H9 (cell line): Measurements from ENCODE around the gene NMUR2. TPM values are rescaled to one million over a fixed set of nuclear protein-coding genes. Genes with fewer than 3 reads are reported as not detected.

Experiments used
- DNase-seq: peaks from one replicate; pipeline ENCODE4 v3.0.0-alpha.2; 2017
- H2AFZ ChIP-seq: one replicate; pipeline ENCODE4 v1.6.1; 2013; ENCODE audit warnings: mild to moderate bottlenecking, low read length, control low read depth, moderate library complexity
- H2AK5ac ChIP-seq: 2 replicates; pipeline ENCODE4 v1.6.1; 2013; ENCODE audit warnings: low read length, control low read depth, mixed read lengths; ENCODE audit not compliant: insufficient read length
- H2BK120ac ChIP-seq: one replicate; pipeline ENCODE4 v1.6.1; 2013; ENCODE audit warnings: low read depth, mild to moderate bottlenecking, low read length, control low read depth, inconsistent platforms; ENCODE audit not compliant: poor library complexity, severe bottlenecking
- H2BK12ac ChIP-seq: 2 replicates; pipeline ENCODE4 v1.6.1; 2013; ENCODE audit warnings: low read length, control low read depth, mixed read lengths, low read depth; ENCODE audit not compliant: insufficient read length
- H2BK15ac ChIP-seq: 2 replicates; pipeline ENCODE4 v1.6.1; 2013; ENCODE audit warnings: low read depth, low read length, control low read depth
- H2BK20ac ChIP-seq: one replicate; pipeline ENCODE4 v1.6.1; 2013; ENCODE audit warnings: low read depth, mild to moderate bottlenecking, low read length, control low read depth, inconsistent platforms; ENCODE audit not compliant: poor library complexity, severe bottlenecking
- H2BK5ac ChIP-seq: 2 replicates; pipeline ENCODE4 v1.6.1; 2013; ENCODE audit warnings: low read length, control low read depth, mixed read lengths; ENCODE audit not compliant: insufficient read length
- H3K14ac ChIP-seq: 2 replicates; pipeline ENCODE4 v1.6.1; 2013; ENCODE audit warnings: low read length, control low read depth; ENCODE audit not compliant: insufficient read depth
- H3K18ac ChIP-seq: 2 replicates; pipeline ENCODE4 v1.6.1; 2013; ENCODE audit warnings: low read depth, mild to moderate bottlenecking, mixed read lengths, low read length, control low read depth; ENCODE audit not compliant: insufficient read length
- H3K23ac ChIP-seq: 2 replicates; pipeline ENCODE4 v1.6.1; 2013; ENCODE audit warnings: low read length, control low read depth, mixed read lengths, low read depth; ENCODE audit not compliant: insufficient read length
- H3K23me2 ChIP-seq: 2 replicates; pipeline ENCODE4 v1.6.1; 2013; ENCODE audit warnings: low read depth, mild to moderate bottlenecking, mixed read lengths, low read length, control low read depth; ENCODE audit not compliant: insufficient read length, poor library complexity, severe bottlenecking
- H3K27ac ChIP-seq: 2 replicates; pipeline ENCODE4 v1.5.1; 2013; ENCODE audit warnings: low read length, control low read depth, mixed read lengths, low read depth; ENCODE audit not compliant: insufficient read length
- H3K27me3 ChIP-seq: 2 replicates; pipeline ENCODE4 v1.6.1; 2013; ENCODE audit warnings: low read length, control low read depth, inconsistent platforms; ENCODE audit not compliant: insufficient read depth
- H3K4ac ChIP-seq: 2 replicates; pipeline ENCODE4 v1.6.1; 2013; ENCODE audit warnings: low read depth, mild to moderate bottlenecking, control low read depth, inconsistent platforms, low read length, moderate library complexity
- H3K4me1 ChIP-seq: 2 replicates; pipeline ENCODE4 v1.6.1; 2013; ENCODE audit warnings: low read length, control low read depth, inconsistent platforms; ENCODE audit not compliant: insufficient read depth
- H3K4me2 ChIP-seq: 2 replicates; pipeline ENCODE4 v1.6.1; 2013; ENCODE audit warnings: low read length, control low read depth, mixed read lengths; ENCODE audit not compliant: insufficient read length, insufficient read depth
- H3K56ac ChIP-seq: 2 replicates; pipeline ENCODE4 v1.6.1; 2013; ENCODE audit warnings: low read depth, mild to moderate bottlenecking, mixed read lengths, low read length, control low read depth; ENCODE audit not compliant: insufficient read length
- H3K79me1 ChIP-seq: 2 replicates; pipeline ENCODE4 v1.6.1; 2013; ENCODE audit warnings: low read depth, mild to moderate bottlenecking, moderate library complexity, low read length, control low read depth, inconsistent platforms; ENCODE audit not compliant: insufficient read depth, poor library complexity, severe bottlenecking
- H3K79me2 ChIP-seq: 2 replicates; pipeline ENCODE4 v1.6.1; 2013; ENCODE audit warnings: low read length, control low read depth, inconsistent platforms; ENCODE audit not compliant: insufficient read depth
- H3K9ac ChIP-seq: 2 replicates; pipeline ENCODE4 v1.6.1; 2013; ENCODE audit warnings: low read length, control low read depth, mixed read lengths; ENCODE audit not compliant: insufficient read length; ENCODE audit errors: extremely low read depth
- H3K9me3 ChIP-seq: one replicate; pipeline ENCODE4 v1.6.1; 2013; ENCODE audit warnings: low read depth, low read length, inconsistent platforms; ENCODE audit not compliant: control insufficient read depth
- H3T11ph ChIP-seq: one replicate; pipeline ENCODE4 v1.6.1; 2013; ENCODE audit warnings: mild to moderate bottlenecking, low read length, control low read depth, inconsistent platforms
- H4K20me1 ChIP-seq: one replicate; pipeline ENCODE4 v1.6.1; 2013; ENCODE audit not compliant: control insufficient read depth, insufficient read length, insufficient read depth
- H4K5ac ChIP-seq: 2 replicates; pipeline ENCODE4 v1.6.1; 2013; ENCODE audit warnings: low read depth, mild to moderate bottlenecking, mixed read lengths, low read length, control low read depth; ENCODE audit not compliant: insufficient read length
- H4K8ac ChIP-seq: replicated peaks from 2 replicates; pipeline ENCODE4 v1.6.1; 2013; ENCODE audit warnings: low read length, control low read depth, mixed read lengths, low read depth; ENCODE audit not compliant: insufficient read length
- H4K91ac ChIP-seq: 2 replicates; pipeline ENCODE4 v1.6.1; 2013; ENCODE audit warnings: low read depth, mild to moderate bottlenecking, moderate library complexity, mixed read lengths, low read length, control low read depth; ENCODE audit not compliant: insufficient read length
- H3K27ac Mint-ChIP-seq, 3 experiments: 2 replicates in 2 of 3; 3 replicates in 1 of 3; pipeline ENCODE4 v1.8.0; 2020 to 2021; ENCODE audit warnings: mixed read lengths in 3 of 3, mild to moderate bottlenecking in 1 of 3, moderate library complexity in 1 of 3
- H3K27me3 Mint-ChIP-seq: 2 replicates; pipeline ENCODE4 v1.8.0; 2021; ENCODE audit warnings: low read depth, mild to moderate bottlenecking, moderate library complexity, mixed read lengths
- H3K36me3 Mint-ChIP-seq, 3 experiments: 2 replicates in 2 of 3; 3 replicates in 1 of 3; pipeline ENCODE4 v1.8.0; 2020 to 2021; ENCODE audit warnings: low read depth in 3 of 3, mixed read lengths in 3 of 3; ENCODE audit not compliant: insufficient read depth in 1 of 3
- H3K4me1 Mint-ChIP-seq, 2 experiments: 2 replicates each; pipeline ENCODE4 v1.8.0; 2020; ENCODE audit warnings: mixed read lengths in 2 of 2
- H3K4me3 Mint-ChIP-seq, 2 experiments: 2 replicates in 1 of 2; 3 replicates in 1 of 2; pipeline ENCODE4 v1.8.0; 2020 to 2021; ENCODE audit warnings: mild to moderate bottlenecking in 2 of 2, mixed read lengths in 2 of 2, moderate library complexity in 1 of 2
- H3K9me3 Mint-ChIP-seq, 2 experiments: 2 replicates in 1 of 2; 3 replicates in 1 of 2; pipeline ENCODE4 v1.8.0; 2020; ENCODE audit warnings: mild to moderate bottlenecking in 2 of 2, mixed read lengths in 2 of 2, moderate library complexity in 1 of 2
- WGBS: extraction: QIAGEN DNeasy Blood & Tissue Kit; methylation state at CpG from one replicate; pipeline ENCODE4 v1.1.7; 2013; ENCODE audit warnings: missing lambda C conversion rate, low lambda C conversion rate, mixed read lengths; ENCODE audit not compliant: insufficient read length; ENCODE audit errors: extremely low coverage; 5-methylcytosine and 5-hydroxymethylcytosine counted together
- total RNA-seq: library from RNA; stranded (reverse); gene quantifications from 2 replicates; pipeline ENCODE4 v1.2.1, GENCODE V29; 2021
- TF ChIP-seq, protein P1 (sequence below): fragments of 200-600 bp; sonication (generic); conservative IDR thresholded peaks from 3 replicates; pipeline ENCODE4 v1.8.0; 2021; ENCODE audit warnings: antibody characterized with exemption, mild to moderate bottlenecking

Gene NMUR2
- total RNA-seq, 1 experiment from 2014 or later = 0.11 TPM

- Histone ChIP-seq H3K79me1 (no peaks in the 10 kb centered on the region), H4K5ac (no peak overlapping the region), H3K9ac (no peak overlapping the region), H3K4ac (no peak overlapping the region), H2BK120ac (no peak overlapping the region), H2BK5ac (no peak overlapping the region), H3K27ac (no peak overlapping the region), H2BK12ac (no peak overlapping the region), H3K56ac (no peak overlapping the region), H2AK5ac (no peak overlapping the region), H3K4me1 (no peaks in the 10 kb centered on the region), H3K27me3 (no peaks in the 10 kb centered on the region), H3K23ac (no peak overlapping the region), H4K20me1 (no peaks in the 10 kb centered on the region), H4K91ac (no peak overlapping the region), H3K9me3 (peaks cover 4% of the 10 kb centered on the region), H2AFZ (no peak overlapping the region), H2BK20ac (no peak overlapping the region), H3K14ac (no peak overlapping the region), H2BK15ac (no peak overlapping the region), H3K18ac (no peak overlapping the region), H3K4me2 (no peak overlapping the region), H3K79me2 (no peaks in the 10 kb centered on the region), H4K8ac (no peak overlapping the region), H3T11ph (no peak overlapping the region), H3K23me2 (no peaks in the 10 kb centered on the region)
- no CpG with 5 or more reads among the region's 3 CpGs for WGBS
- H3K4me3 Mint-ChIP-seq = no peak overlapping the region
- peaks cover 4 to 10% of the 10 kb centered on the region in 2 experiments for H3K9me3 Mint-ChIP-seq
- H3K27me3 Mint-ChIP-seq = no peaks in the 10 kb centered on the region; the same call in 1 of the 2 replicates
- no peaks in the 10 kb centered on the region for H3K4me1 Mint-ChIP-seq
- H3K27ac Mint-ChIP-seq = no peak overlapping the region; a peak in 1 of 7 replicates
- no peak for DNase-seq
- peaks cover 0 to 11% (median 2%) of the 10 kb centered on the region in 3 experiments; a peak in 4 of 7 replicates for H3K36me3 Mint-ChIP-seq
- TF ChIP-seq, protein P1, sequence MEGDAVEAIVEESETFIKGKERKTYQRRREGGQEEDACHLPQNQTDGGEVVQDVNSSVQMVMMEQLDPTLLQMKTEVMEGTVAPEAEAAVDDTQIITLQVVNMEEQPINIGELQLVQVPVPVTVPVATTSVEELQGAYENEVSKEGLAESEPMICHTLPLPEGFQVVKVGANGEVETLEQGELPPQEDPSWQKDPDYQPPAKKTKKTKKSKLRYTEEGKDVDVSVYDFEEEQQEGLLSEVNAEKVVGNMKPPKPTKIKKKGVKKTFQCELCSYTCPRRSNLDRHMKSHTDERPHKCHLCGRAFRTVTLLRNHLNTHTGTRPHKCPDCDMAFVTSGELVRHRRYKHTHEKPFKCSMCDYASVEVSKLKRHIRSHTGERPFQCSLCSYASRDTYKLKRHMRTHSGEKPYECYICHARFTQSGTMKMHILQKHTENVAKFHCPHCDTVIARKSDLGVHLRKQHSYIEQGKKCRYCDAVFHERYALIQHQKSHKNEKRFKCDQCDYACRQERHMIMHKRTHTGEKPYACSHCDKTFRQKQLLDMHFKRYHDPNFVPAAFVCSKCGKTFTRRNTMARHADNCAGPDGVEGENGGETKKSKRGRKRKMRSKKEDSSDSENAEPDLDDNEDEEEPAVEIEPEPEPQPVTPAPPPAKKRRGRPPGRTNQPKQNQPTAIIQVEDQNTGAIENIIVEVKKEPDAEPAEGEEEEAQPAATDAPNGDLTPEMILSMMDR = no peak
Observed at GRCh38 chr5:152353001-152353400, 52.1 kb downstream of the NMUR2 start.
